ENCODE data around the gene MAGT1.

MAGT1 gene

DNA sequence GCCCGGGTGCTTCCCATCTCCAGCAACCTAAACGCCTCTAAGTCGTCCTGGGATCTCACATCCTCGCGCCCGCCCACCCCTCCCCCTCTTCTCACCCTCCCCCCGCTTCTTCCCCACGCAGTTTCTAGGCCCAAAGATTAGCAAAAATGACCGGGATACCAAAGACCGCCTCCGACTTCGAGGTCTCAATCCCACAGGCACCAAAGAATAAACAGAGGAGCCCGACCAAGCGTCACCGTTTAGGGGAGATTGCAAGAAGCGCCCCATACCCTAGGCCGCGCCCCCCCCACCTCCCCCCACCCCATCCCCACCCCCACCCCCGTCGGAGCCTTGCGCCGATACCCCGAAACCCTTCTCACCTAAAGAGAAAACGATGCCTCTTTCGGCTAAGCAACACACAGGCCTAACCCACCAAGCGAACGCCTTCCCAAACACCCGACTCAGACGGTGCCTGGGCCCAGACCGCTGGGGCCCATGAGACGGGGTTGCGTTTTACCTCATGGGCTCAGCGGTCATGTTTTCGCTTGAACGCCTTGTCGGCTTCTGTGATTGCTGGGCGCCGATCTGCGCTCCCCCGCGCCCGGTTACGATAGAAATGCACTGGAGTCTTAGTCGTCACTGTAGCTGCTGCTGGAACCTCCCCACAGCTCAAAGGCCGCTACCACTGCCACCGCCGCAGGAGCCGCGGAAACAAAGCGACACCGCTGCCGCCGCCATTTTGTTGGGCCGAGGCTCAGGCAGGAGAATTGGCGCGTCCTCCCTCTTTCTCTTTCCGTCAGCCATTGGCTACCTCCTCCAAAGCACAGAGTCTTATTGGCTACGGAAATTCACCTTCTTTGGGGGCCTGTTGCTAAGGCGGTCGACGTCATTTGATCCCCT, 109.5 kb downstream of the MAGT1 start, which contains the start of gene ATRX:
TSS of gene ATRX (minus strand) at position 731 of the 879 bp plus-strand sequence. CDS start at position 516, 215 bp downstream.
- Mint-ChIP-seq H3K27ac (peak within 1 kb of the TSS; percentile 99), H3K4me3 (peak within 1 kb of the TSS; percentile 97), H3K36me3 (no peaks in the 10 kb centered on the region), H3K27me3 (no peaks in the 10 kb centered on the region), H3K4me1 (no peaks in the 10 kb centered on the region), H3K9me3 (no peaks in the 10 kb centered on the region)
- ATAC-seq, result peak; percentile 98

DNA sequence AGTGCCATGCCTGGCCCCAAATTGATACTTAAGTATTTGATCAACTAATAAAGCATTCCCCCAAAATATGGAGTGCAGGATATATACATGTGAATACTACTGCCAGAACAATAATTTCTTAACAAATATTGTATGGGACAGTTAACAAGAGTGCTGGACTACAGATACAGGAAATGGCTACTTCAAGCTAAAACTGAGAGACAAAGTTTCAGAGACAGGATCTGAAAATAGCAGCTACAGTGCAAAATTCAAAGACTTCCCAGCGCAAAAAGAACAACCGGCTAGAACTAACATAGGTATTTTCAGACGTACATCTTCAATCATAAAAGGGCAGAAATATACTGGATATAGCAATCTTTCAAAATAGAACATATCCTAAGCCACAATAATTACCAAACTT, 115.5 kb downstream of the MAGT1 start:
- H3K27me3 Mint-ChIP-seq, result no peaks in the 10 kb centered on the region
- peak overlapping the region; percentile 60 for H3K27ac Mint-ChIP-seq
- no peaks in the 10 kb centered on the region for H3K9me3 Mint-ChIP-seq
- H3K4me3 Mint-ChIP-seq, result no peak overlapping the region
- H3K4me1 Mint-ChIP-seq, result peaks cover 19% of the 10 kb centered on the region
- H3K36me3 Mint-ChIP-seq, result peaks cover 7% of the 10 kb centered on the region
- ATAC-seq, result no peak

DNA sequence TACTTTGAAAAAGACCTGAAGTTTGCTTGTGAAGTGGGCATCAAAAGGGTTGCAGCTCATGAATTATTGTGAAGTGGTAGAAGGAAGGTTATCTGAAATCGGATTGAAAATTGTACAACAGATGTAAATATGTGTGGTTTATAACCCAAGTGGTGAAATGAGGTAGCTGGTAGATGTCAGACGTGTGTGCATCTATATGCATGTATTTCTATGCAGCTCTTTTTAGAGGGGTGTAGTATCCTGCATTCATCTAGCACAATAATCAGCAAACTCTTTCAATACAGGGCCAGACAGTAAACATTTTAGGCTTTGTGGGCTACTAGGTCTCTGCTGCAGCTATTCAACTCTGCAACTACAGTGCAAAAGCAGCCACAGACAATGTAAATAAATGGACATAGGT, 118.6 kb downstream of the MAGT1 start:
- peaks cover 7% of the 10 kb centered on the region for H3K36me3 Mint-ChIP-seq
- H3K4me3 Mint-ChIP-seq, result no peak overlapping the region
- no peaks in the 10 kb centered on the region for H3K9me3 Mint-ChIP-seq
- H3K27me3 Mint-ChIP-seq, result no peaks in the 10 kb centered on the region
- H3K4me1 Mint-ChIP-seq, result peaks cover 26% of the 10 kb centered on the region
- H3K27ac Mint-ChIP-seq, result no peak overlapping the region
- ATAC-seq, result no peak

Measured in stimulated activated memory B cell treated with anti-CD40 and anti-IgM and Interleukin-4, amounts not matched to agents 10 μg/mL and 1 μg/mL and 100 μg/mL, for 72 hours (primary cell).